Left cardiac atrium (tissue), 4 donors: Measurements from ENCODE around the gene DNAH7. TPM values are rescaled to one million over a fixed set of nuclear protein-coding genes. Genes with fewer than 3 reads are reported as not detected.

Experiments used
- ATAC-seq, 2 donors: fragments of 200-7000 bp; cut with Tn5 transposase; one replicate each; pipeline ENCODE4 v1.9.1; 2020; ENCODE audit warnings: mild to moderate bottlenecking in 2 of 2, moderate library complexity in 2 of 2
- DNase-seq: peaks from one replicate; pipeline ENCODE4 v3.0.0-alpha.2; 2020
- intact Hi-C, 2 donors: fragments of 100-400 bp; cut with DNase I; formaldehyde crosslinking; loops; one replicate each; pipeline versions ENCODE4 v1.14.1 to v1.15.1; 2022 to 2023
- total RNA-seq, 2 donors: library from RNA; stranded (reverse); fragmentation: NEBNext Ultra II Directional; extraction: Animal tissue kit (Norgen Biotek cat#: 25700); gene quantifications; one replicate each; pipeline ENCODE4 v1.2.1, GENCODE V29; 2021
- donor health status: DM: no; HTN: yes; CAD: no.
- donor health status: DM: no; HTN: yes; CAD: no; lungs with severe emphysema.
- donor health status: DM: yes; HTN: yes; CAD: no.
- donor health status: Dilated cardiomyopathy.

Gene DNAH7
- total RNA-seq, 2 donors from 2014 or later, result 0.44 to 0.50 TPM

DNA sequence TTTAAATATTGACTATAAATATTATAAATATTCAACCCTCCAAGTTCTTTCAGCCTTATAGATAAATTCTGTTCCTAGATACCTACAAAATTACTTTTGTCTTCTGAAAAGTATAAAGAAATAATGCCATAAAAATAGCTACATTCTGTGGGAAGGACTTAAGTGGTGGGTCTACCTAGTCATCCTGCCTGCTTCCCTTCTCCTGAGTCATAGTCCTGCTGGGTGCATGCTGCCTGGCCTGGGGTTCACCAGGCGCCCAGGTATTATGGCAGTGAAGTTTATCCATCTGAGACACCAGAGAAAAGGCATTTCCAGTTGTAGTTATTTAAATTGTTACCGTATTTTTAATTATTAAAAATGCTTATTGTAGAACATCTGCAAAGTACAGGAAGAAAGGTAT lies 244.2 kb downstream of the DNAH7 start:
- DNase-seq (no peak), ATAC-seq (no peak)
- intact Hi-C loops, result no loop called here

DNA sequence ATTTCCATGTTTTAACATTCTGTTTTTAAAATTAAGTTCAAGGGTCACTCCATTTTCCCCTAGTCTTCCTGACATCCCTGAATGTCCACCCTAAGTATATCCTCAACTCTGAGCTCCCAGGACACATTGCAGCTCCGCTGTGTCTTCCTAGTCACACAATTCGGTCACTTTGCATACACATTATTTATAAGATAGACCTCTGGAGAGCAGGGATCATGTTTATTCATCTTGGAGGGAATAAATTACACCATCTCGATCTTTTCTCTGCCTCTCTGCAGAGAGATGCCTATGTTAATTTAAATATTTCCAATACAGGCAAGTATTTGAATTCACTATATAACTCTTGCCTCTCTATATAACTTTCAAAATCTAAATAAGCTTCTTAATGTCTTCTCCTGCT lies 245.4 kb downstream of the DNAH7 start:
- DNase-seq (no peak), ATAC-seq (no peak)
- intact Hi-C loops, result no loop called here

- DNase-seq (no peak), ATAC-seq (no peak)
- intact Hi-C loops, result no loop called here
These were observed 247.1 kb downstream of the DNAH7 start for GRCh38 chr2:195821566-195821932.

- intact Hi-C loops, result no loop called here
- ATAC-seq, result no peak
- no peak for DNase-seq
These were observed 247.6 kb downstream of the DNAH7 start for GRCh38 chr2:195820867-195821565.

DNA sequence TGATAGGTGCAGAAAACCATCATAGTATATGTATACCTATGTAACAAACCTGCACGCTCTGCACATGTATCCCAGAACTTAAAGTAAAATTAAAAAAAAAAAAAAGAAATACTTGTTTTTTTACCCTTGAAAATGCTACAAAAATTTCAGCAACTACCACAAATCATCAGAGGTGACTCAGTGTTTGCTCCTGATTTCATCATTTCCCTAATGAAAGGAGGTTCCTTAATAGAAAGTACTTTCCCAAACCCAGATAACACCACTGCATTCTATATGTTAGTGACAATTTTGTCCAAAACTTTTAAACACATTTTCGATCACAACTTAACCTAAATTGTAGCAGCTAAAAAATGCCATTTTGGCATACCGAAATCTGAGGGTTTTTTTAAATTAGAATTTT lies 248.3 kb downstream of the DNAH7 start:
- DNase-seq (no peak), ATAC-seq (no peak)
- intact Hi-C loops, result no loop called here

DNA sequence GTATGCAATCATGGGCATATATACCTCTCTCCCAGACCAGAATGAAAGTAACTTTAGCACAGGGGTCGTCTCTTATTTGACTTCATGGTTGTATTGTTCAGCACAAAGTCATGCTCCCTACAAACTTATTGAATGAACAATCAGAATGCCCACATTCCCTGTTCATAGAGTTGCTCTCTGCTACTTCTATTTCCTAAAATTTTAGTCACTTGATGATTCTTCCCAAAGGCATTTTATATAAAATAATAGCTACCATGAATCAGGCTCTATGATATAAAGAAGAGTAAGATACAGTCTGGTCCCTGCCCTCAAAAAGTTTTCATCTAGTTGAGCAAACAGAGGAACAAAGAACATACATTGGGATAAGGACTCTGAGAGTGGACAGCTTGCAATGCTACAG lies 249.4 kb downstream of the DNAH7 start:
- ATAC-seq (no peak), DNase-seq (no peak)
- intact Hi-C loops, result no loop called here

DNA sequence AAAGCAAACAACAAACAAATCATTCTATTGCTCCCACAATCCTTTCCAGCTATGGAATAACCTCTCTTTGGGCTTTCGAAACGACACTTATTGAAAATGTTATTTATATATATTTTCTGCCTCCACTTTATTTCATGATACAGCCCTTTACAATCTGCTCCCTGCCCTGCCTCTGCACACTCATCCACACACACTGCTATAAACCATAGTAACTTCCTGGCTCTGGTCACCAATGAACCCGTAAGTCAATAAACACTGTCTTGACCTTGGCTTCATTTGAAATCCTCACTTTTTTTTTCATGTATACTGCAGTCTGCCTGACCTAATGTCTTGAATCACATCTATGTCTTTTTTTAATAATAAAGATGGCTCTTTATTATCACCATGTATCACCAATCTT lies 250.1 kb downstream of the DNAH7 start:
- ATAC-seq (no peak), DNase-seq (no peak)
- intact Hi-C loops, result no loop called here

DNA sequence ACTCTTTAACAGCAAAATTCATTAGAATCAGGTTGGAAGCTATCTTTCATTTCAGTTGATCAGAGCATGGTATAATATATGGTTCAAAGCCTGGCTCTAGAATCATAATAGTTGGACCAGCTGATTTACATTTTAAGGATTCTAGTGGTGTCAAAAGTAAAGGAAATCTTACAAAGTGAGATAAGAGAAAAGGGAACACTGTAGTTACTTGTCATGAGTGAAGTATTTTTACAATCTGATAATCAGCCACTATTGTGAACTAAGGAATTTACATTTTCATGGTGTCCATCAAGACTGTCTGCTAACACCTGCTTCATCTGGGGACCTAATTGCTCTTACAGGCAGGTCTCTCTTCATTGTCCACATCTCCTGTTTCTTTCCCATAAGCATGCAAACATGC lies 250.5 kb downstream of the DNAH7 start:
- DNase-seq (no peak), ATAC-seq (no peak)
- intact Hi-C loops, result no loop called here

DNA sequence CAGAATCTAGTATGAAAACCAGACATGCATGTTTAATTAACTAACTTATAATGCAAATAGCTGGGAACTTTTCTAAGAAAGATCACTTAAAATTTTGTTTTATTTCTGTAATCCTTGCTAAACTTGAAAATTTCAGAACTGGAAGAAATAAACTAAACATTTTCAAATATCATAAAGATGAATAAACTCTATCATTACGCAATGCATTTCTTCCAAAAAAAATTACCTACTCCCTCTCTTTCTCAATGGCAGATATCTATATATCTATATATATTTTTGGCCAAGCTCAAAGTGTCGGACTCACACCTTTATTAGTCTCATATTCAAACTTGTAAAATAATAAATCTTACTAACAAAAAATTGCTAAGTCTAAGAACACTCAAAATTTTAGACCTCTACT lies 253.6 kb downstream of the DNAH7 start:
- ATAC-seq, result no peak
- no peak for DNase-seq
- intact Hi-C loops, result no loop called here

- DNase-seq (no peak), ATAC-seq (no peak)
- intact Hi-C loops, result no loop called here
These were observed 255.2 kb downstream of the DNAH7 start for GRCh38 chr2:195813421-195813820.

DNA sequence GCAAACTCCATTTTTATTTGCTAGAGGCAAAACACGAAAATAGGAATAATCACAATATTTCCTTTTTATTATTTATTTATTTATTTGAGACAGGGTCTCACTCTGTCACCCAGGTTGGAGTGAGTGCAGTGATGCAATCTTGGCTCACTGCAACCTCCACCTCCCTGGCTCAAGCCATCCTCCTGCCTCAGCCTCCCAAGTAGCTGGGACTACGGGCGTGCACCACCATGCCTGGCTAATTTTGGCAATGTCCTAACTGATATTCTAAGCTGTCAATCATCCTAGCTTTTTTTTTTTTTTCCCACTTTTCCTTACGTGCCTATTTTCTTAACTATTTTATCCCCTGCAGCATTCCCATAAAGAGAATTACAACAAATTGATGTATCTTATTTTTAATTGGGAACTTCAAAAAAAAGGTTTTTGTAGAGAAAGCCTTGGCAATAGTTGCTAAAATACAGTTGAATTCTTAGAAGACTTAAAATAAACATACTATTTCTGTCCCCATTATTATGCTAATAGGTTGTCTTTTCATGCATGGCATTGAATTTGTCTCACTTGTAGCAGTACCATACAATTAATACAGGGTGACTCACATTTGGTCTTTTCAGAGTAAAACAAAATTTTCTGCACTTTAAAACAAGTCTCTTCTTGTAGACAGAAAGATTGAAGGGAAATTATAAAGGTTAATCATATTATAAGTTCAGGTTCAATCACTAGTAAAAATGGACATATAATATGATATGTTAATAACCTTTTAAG lies 258.1 kb downstream of the DNAH7 start:
- intact Hi-C loops, result no loop called here
- ATAC-seq, result no peak
- no peak for DNase-seq

DNA sequence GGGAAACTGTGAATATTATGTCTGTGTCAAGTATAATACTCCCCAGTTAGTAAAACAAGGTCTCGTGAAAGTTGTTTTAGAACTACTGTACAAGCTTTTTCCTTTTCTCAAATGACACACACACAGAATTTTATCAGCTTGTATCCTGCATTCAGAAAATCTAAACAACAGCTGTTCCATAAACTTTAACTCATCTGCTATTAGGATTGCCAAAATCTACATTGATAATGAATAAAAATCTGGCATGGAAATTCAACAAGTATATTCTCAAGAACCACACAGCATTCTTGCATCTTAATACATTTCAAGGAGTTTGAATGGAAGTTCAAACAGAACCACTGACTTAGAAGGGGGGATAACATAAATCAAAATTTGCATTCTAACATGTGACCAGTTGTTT lies 260.4 kb downstream of the DNAH7 start:
- intact Hi-C loops, result no loop called here
- DNase-seq, result no peak
- no peak for ATAC-seq

GRCh38 chr2:195805283-195805976 lies 263.2 kb downstream of the DNAH7 start:
- DNase-seq, result no peak
- ATAC-seq, result no peak

GRCh38 chr2:195795879-195796278 lies 272.8 kb downstream of the DNAH7 start:
- DNase-seq (no peak), ATAC-seq (no peak)

More at GRCh38 chr2:195805283-195805976, 263.2 kb downstream of the DNAH7 start:
- intact Hi-C loops, result no loop called here

DNA sequence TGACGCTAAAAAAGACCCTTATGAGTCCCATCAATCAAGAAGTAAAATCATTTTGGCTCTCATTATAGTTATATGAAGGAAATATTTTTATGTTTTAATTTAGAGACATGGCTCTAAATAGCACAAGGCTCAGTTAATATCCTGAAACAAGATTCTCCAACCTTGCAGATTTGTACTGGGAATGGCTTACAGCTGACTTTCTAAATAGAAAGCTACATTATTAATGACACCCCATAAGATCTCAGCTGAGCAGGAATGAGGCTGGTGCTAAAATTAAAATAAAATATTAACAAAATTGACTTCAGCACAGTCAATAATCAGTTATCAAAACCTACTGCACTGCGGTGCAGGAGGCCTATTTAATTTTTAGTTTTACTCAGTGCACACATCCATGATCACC lies 274.8 kb downstream of the DNAH7 start:
- intact Hi-C loops, result no loop called here
- no peak for ATAC-seq
- DNase-seq, result no peak

More at GRCh38 chr2:195795879-195796278, 272.8 kb downstream of the DNAH7 start:
- intact Hi-C loops, result no loop called here

DNA sequence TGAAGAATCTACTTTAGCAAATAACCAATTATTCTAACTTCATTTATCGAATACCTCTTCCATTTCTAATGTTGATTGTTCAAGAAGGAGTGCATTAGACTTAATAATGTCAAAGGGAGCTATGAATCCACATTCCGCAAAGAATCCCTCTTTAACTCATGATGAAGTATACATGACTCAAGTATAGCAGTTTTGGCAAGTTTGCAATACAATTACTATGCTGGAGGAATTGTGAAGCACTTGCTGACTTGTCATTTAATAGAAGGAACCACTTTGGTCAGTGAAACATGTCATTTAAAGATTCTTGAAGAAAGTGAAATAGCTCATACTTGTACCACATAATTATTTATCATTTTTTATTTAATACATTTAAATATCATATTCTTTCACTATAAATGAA lies 286.5 kb downstream of the DNAH7 start:
- no peak for DNase-seq
- no peak for ATAC-seq
- intact Hi-C loops, result no loop called here

DNA sequence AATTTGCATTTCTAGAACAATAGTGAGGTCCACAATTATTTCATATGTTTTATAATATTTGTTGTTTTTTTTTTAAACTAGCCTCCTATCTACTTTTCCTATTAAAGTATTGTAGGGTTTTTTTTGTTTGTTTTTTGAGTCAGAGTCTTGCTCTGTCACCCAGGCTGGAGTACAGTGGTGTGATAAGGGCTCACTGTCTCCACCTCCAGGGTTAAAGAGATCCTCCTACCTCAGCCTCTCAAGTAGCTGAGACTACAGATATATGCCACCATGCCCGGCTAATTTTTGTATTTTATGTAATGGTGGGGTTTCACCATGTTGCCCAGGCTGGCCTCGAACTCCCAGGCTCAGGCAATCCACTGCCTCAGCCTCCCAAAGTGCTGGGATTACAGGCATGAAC lies 289.1 kb downstream of the DNAH7 start:
- ATAC-seq (no peak), DNase-seq (no peak)
- intact Hi-C loops, result no loop called here

- DNase-seq (no peak), ATAC-seq (no peak)
- intact Hi-C loops, result no loop called here
These were observed 298.7 kb downstream of the DNAH7 start for GRCh38 chr2:195769975-195770374.

DNA sequence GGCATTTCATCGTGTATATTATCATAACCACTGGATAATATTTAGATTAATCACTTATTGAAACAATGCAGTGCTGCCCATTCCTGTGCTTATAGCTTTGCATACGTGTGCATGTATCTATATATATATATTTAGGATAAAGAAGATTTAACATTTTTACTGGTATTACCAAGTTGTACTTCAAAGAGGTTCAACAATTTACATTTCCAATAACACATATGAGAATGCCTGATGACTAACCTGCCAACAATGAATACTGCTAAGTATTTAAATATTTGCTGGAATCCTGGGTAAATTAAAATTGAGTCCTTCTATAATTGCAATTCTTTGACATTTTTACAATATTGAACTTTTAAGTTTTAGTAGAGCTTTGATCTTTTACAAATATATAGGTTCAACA lies 300.2 kb downstream of the DNAH7 start:
- no peak for DNase-seq
- intact Hi-C loops, result no loop called here
- no peak for ATAC-seq

DNA sequence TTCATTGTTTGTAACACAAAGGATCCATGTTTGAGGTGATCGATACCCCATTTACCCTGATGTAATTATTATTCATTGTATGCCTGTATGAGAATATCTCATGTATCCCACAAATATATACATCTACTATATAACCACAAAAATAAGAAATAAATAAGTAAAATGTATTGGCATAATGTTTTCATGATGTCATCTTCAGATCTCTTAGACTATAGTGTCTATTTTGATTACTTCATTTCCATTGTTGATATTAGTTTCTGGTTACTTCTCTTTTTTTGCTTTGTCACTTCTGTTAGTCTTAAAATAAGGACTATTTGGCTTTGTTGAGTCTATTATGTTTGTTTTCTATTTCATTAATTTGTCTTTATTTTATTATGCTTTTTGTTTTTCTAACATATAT lies 301.9 kb downstream of the DNAH7 start:
- no peak for DNase-seq
- intact Hi-C loops, result no loop called here
- no peak for ATAC-seq

- no peak for ATAC-seq
- no peak for DNase-seq
- intact Hi-C loops, result no loop called here
These were observed 304.8 kb downstream of the DNAH7 start for GRCh38 chr2:195763866-195764265.
